ENCODE measurements around the gene ZC3H7A. TPM values are rescaled to one million over a fixed set of nuclear protein-coding genes. Genes with fewer than 3 reads are reported as not detected.

The ZC3H7A gene
- total and polyA plus RNA-seq, 2 of the 13 experiments (the other 11 are each of a cell fraction or from before 2014, with no cell fraction given) = 29.2 to 36.8 TPM

GRCh38 chr16:11797166-11797956, at the start of gene ZC3H7A (continued):
- TF ChIP-seq, protein P1, sequence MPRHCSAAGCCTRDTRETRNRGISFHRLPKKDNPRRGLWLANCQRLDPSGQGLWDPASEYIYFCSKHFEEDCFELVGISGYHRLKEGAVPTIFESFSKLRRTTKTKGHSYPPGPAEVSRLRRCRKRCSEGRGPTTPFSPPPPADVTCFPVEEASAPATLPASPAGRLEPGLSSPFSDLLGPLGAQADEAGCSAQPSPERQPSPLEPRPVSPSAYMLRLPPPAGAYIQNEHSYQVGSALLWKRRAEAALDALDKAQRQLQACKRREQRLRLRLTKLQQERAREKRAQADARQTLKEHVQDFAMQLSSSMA (CRISPR knock-in tag; IDR thresholded peaks at IDR 0.05) = peak; percentile 96
- peak; percentile 97 for TF ChIP-seq KDM3A (CRISPR knock-in tag; IDR thresholded peaks at IDR 0.05; ENCODE audit: low read depth)
- peak; percentile 89 for TF ChIP-seq ZBTB43 (CRISPR knock-in tag; conservative IDR thresholded peaks at IDR 0.05)
- TF ChIP-seq, protein P2, sequence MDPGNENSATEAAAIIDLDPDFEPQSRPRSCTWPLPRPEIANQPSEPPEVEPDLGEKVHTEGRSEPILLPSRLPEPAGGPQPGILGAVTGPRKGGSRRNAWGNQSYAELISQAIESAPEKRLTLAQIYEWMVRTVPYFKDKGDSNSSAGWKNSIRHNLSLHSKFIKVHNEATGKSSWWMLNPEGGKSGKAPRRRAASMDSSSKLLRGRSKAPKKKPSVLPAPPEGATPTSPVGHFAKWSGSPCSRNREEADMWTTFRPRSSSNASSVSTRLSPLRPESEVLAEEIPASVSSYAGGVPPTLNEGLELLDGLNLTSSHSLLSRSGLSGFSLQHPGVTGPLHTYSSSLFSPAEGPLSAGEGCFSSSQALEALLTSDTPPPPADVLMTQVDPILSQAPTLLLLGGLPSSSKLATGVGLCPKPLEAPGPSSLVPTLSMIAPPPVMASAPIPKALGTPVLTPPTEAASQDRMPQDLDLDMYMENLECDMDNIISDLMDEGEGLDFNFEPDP (CRISPR knock-in tag; conservative IDR thresholded peaks at IDR 0.05) = no peak
- TF ChIP-seq ZSCAN25 (CRISPR knock-in tag; IDR thresholded peaks at IDR 0.05) = 0 out of 2 replicates have a peak, but pooled peaks have one; percentile 14
- TF ChIP-seq, protein P3, sequence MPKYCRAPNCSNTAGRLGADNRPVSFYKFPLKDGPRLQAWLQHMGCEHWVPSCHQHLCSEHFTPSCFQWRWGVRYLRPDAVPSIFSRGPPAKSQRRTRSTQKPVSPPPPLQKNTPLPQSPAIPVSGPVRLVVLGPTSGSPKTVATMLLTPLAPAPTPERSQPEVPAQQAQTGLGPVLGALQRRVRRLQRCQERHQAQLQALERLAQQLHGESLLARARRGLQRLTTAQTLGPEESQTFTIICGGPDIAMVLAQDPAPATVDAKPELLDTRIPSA (CRISPR knock-in tag; IDR thresholded peaks at IDR 0.05; ENCODE audit: borderline replicate concordance) = peak; percentile 95
- peak; percentile 97; the same call in 1 of the 2 replicates for TF ChIP-seq TMF1 (CRISPR knock-in tag; IDR thresholded peaks at IDR 0.05; ENCODE audit: low read depth)
- TF ChIP-seq SP2 (CRISPR knock-in tag; IDR thresholded peaks at IDR 0.05) = peak; percentile 92

Measured in HepG2 (cell line).